Measurements from ENCODE around the gene SYDE1. TPM values are rescaled to one million over a fixed set of nuclear protein-coding genes. Genes with fewer than 3 reads are reported as not detected.
"Not testable (repeated sequence)": the region's sequence is repeated elsewhere in the genome, so short reads cannot be mapped to it uniquely, and the experiment has no call there.

The SYDE1 gene
- total RNA-seq, 1 donor from 2014 or later = 20.8 TPM

DNA sequence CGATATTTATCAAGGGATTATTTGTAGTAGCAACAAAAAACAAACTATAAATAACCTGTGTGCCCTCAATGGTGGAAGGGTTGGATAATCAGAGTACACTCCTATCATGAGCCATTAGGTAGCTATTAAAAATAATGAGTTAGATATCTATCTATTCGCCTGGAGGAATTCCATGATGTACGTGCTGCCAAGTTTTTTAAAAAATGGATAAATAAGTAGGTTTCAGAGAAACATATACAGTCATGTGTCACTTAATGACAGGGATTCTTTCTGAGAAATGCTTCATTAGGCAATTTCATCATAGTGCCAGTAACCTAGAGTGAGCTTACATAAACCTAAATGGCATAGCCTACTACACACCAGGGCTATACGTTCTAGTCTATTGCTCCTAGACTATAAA is 31.4 kb upstream of the SYDE1 start:
- no peak overlapping the region for H3K27ac ChIP-seq
- TF ChIP-seq, protein P1, sequence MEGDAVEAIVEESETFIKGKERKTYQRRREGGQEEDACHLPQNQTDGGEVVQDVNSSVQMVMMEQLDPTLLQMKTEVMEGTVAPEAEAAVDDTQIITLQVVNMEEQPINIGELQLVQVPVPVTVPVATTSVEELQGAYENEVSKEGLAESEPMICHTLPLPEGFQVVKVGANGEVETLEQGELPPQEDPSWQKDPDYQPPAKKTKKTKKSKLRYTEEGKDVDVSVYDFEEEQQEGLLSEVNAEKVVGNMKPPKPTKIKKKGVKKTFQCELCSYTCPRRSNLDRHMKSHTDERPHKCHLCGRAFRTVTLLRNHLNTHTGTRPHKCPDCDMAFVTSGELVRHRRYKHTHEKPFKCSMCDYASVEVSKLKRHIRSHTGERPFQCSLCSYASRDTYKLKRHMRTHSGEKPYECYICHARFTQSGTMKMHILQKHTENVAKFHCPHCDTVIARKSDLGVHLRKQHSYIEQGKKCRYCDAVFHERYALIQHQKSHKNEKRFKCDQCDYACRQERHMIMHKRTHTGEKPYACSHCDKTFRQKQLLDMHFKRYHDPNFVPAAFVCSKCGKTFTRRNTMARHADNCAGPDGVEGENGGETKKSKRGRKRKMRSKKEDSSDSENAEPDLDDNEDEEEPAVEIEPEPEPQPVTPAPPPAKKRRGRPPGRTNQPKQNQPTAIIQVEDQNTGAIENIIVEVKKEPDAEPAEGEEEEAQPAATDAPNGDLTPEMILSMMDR (IDR thresholded peaks at IDR 0.05) = no peak
- DNase-seq (no peak), ATAC-seq (no peak)
- intact Hi-C loops (cut with DNase I) = no loop called here
- no peaks in the 10 kb centered on the region for H3K9me3 ChIP-seq
- H3K4me3 ChIP-seq = no peak overlapping the region
- no peaks in the 10 kb centered on the region for H3K4me1 ChIP-seq
- H3K36me3 ChIP-seq = no peaks in the 10 kb centered on the region
- H3K27me3 ChIP-seq (ENCODE audit: low read depth) = no peaks in the 10 kb centered on the region

DNA sequence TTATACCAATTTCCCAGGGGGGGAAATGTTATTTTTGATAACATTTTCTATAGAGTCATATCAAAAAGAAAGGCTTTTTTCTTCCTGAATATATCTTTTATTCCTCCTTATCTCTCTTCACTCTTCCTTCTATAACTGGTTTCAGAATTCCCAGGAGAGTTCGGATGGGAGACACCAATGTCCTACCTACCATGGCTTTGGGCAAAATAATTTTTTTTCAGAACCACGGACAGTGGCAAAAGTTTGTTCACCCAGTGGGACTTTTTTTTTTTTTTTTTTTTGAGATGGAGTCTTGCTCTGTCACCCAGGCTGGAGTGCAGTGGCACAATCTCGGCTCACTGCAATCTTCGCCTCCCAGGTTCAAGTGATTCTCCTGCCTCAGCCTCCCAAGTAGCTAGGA is 27.2 kb upstream of the SYDE1 start:
- DNase-seq; H3K36me3 ChIP-seq; ATAC-seq; H3K4me1 ChIP-seq; H3K4me3 ChIP-seq; H3K9me3 ChIP-seq; intact Hi-C loops (cut with DNase I); H3K27ac ChIP-seq: not testable (repeated sequence)
- peaks cover 18% of the 10 kb centered on the region for H3K27me3 ChIP-seq (ENCODE audit: low read depth)

DNA sequence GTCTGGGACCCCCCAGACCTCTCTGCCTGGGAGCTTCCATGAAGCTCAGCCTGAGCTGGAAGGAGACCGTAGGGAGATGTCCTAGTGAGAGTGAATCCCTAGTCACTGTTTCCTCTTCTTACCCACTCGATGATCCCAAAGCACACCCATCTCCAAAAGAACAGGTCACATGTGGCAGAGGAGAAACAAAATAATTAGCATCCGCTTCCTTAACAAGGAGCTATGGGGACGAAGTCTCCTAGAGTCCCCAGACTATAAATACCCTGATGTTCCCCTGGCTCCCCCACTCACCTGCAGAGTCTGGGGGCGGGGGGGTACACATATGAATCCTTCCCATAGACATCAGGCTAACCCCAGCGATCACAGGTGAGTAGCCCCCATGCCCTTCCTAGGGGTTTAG is 25.3 kb upstream of the SYDE1 start, which contains the start of gene OR1I1:
Gene OR1I1, plus strand, starts transcription at position 301 of the 400 bp plus-strand sequence. CDS start 4,855 bp downstream, outside the sequence.
- no peak within 1 kb of the TSS for H3K4me3 ChIP-seq
- peaks cover 18% of the 10 kb centered on the region for H3K27me3 ChIP-seq (ENCODE audit: low read depth)
- intact Hi-C loops (cut with DNase I) = no loop called here
- DNase-seq = no peak
- TF ChIP-seq, protein P1 (IDR thresholded peaks at IDR 0.05) = no peak
- no peaks in the 10 kb centered on the region for H3K4me1 ChIP-seq
- no peak for ATAC-seq
- no peak within 1 kb of the TSS for H3K27ac ChIP-seq
- H3K9me3 ChIP-seq = no peaks in the 10 kb centered on the region
- H3K36me3 ChIP-seq = no peaks in the 10 kb centered on the region

GRCh38 chr19:15087182-15087581 is 20.0 kb upstream of the SYDE1 start:
- H3K27me3 ChIP-seq (ENCODE audit: low read depth) = peaks cover 7% of the 10 kb centered on the region
- H3K9me3 ChIP-seq = no peaks in the 10 kb centered on the region
- TF ChIP-seq, protein P1 (IDR thresholded peaks at IDR 0.05) = no peak
- H3K27ac ChIP-seq = no peak overlapping the region
- H3K4me1 ChIP-seq = peaks cover 4% of the 10 kb centered on the region
- intact Hi-C loops (cut with DNase I) = no loop called here
- ATAC-seq = no peak
- no peak for DNase-seq
- H3K36me3 ChIP-seq = no peaks in the 10 kb centered on the region
- H3K4me3 ChIP-seq = no peak overlapping the region

DNA sequence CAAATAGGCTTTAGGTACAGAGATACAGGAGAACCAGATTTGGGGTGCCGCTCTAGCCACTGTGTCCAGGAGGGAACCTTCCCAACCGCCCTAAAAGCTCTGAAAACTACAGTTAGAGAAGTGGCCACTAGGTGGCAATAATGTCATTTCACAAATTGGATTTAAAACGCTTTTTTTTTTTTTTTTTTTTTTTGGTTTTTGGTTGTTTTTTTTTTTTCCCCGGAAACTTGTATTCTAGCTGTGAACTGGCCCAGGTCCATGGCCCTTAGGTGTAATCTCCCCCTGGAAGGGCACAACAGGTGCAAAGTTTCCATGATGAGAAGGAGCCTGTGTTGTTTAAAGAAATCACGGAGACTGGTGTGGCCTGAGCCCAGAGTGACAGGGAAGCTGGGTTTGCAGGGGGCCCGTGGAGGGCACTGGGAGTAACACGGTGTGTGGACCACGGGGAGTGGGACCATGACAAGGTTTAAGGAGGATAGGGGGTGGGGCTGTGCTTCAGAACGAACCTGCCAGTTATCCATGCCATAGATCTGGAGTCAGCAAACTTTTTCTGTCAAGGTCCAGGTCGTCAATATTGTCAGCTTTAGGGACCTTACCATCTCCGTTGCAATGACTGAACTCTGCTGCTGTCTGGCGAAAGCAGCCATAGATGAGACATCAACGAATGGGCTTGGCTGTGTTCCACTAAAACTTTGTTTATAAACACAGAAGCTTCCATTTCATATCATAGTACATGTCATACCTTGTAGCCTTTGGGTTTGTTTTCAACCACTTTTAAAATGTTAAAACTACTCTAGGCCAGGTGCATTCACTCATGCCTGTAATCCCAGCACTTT is 15.1 kb upstream of the SYDE1 start:
- intact Hi-C loops (cut with DNase I) = no loop called here
- no peak for DNase-seq
- TF ChIP-seq, protein P1 (IDR thresholded peaks at IDR 0.05) = peak; percentile 70
- Histone ChIP-seq H3K27ac (no peak overlapping the region), H3K4me3 (no peak overlapping the region), H3K4me1 (peaks cover 6% of the 10 kb centered on the region), H3K36me3 (no peaks in the 10 kb centered on the region), H3K9me3 (no peaks in the 10 kb centered on the region), H3K27me3 (ENCODE audit: low read depth) (no peaks in the 10 kb centered on the region)
- peak; percentile 50 to 69 for ATAC-seq

DNA sequence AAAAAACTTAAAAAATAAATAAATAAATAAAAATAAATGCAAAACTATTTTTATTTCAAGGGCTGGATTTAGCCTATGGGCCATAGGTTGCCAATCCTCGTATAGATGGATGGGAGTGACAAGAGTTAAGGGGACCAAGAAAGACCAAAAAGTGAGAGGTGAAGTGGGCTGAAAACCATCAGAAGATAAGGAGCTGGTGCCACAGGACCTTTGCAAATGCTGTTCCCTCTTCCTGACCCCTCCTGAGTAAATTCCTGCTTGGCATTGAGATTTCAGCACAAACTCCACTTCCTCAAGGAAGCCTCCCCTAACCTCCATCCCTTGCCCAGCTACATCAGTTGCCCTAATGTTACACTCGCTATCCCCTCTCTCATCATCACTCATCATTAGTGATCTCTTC is 14.2 kb upstream of the SYDE1 start:
- Histone ChIP-seq H3K9me3 (no peaks in the 10 kb centered on the region), H3K4me1 (peaks cover 6% of the 10 kb centered on the region), H3K4me3 (no peak overlapping the region), H3K36me3 (no peaks in the 10 kb centered on the region), H3K27me3 (ENCODE audit: low read depth) (no peaks in the 10 kb centered on the region), H3K27ac (no peak overlapping the region)
- no peak for DNase-seq
- TF ChIP-seq, protein P1 (IDR thresholded peaks at IDR 0.05) = no peak
- no peak for ATAC-seq
- intact Hi-C loops (cut with DNase I) = no loop called here

All from lower lobe of right lung (tissue), 2 donors.